Measurements from ENCODE around the gene TRMT10B.

- TF ChIP-seq POLR2AphosphoS5 (IDR thresholded peaks at IDR 0.05; ENCODE audit: low read depth, low read length) (no peak), TAF1 (IDR thresholded peaks at IDR 0.05; ENCODE audit: borderline replicate concordance, insufficient read depth, low read length) (no peak)
Measured at GRCh38 chr9:37749129-37749528, 4.5 kb upstream of the TRMT10B start.
